Stimulated activated naive CD4-positive, alpha-beta T cell treated with Interleukin-2 at 50 U/mL for 16 hours (primary cell): ENCODE measurements around the gene TAGLN.

Source experiments
- DNase-seq: peaks from one replicate; lab custom pipeline; 2025; lab: John Stamatoyannopoulos, UW

Gene TAGLN

DNA sequence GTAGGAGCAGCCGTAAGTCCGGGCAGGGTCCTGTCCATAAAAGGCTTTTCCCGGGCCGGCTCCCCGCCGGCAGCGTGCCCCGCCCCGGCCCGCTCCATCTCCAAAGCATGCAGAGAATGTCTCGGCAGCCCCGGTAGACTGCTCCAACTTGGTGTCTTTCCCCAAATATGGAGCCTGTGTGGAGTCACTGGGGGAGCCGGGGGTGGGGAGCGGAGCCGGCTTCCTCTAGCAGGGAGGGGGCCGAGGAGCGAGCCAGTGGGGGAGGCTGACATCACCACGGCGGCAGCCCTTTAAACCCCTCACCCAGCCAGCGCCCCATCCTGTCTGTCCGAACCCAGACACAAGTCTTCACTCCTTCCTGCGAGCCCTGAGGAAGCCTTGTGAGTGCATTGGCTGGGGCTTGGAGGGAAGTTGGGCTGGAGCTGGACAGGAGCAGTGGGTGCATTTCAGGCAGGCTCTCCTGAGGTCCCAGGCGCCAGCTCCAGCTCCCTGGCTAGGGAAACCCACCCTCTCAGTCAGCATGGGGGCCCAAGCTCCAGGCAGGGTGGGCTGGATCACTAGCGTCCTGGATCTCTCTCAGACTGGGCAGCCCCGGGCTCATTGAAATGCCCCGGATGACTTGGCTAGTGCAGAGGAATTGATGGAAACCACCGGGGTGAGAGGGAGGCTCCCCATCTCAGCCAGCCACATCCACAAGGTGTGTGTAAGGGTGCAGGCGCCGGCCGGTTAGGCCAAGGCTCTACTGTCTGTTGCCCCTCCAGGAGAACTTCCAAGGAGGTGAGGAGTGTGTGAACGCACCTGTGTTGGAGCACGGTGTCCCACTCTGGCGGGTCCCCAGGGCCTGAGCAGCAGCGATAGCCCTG is at the start of gene TAGLN:
TSS of gene TAGLN (plus strand) at position 318 of the 863 bp plus-strand sequence. CDS start 3,644 bp downstream, outside the sequence.
- DNase-seq = no peak

DNA sequence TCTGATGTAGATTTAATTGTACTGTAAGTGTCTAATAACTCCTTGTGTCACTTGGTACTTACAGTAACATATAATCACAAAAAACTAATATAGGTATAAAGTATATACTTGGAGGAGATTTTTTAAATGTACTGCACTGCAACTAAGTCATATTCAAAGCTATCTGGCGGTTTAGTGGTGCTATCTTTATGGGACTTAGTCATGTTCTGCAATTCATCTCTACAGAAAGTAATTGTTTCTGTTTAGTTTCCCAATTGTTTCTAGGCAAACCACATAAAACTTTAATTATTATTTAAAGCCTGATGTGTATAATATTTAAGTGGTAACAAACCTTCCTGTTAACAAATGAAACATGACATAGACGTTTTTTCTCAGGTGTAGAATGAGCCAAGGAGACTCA is 47.1 kb upstream of the TAGLN start:
- DNase-seq = no peak

DNA sequence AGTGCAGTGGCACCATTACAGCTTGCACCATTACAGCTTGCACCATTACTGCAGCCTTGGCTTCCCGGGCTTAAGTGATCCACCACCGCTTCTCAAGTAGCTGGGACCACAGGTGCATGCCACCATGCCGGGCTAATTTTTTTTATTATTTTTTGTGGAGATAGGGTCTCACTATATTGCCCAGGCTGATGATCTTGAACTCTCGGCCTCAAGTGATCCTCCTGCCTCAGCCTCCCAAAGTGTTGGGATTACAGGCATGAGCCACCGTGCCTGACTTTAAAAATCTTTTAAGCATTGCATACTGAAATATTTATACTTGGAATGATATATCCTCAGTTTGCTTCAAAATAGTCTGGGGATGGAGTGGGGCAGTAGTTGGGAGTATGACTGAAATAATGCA is 44.7 kb upstream of the TAGLN start:
- DNase-seq = no peak

DNA sequence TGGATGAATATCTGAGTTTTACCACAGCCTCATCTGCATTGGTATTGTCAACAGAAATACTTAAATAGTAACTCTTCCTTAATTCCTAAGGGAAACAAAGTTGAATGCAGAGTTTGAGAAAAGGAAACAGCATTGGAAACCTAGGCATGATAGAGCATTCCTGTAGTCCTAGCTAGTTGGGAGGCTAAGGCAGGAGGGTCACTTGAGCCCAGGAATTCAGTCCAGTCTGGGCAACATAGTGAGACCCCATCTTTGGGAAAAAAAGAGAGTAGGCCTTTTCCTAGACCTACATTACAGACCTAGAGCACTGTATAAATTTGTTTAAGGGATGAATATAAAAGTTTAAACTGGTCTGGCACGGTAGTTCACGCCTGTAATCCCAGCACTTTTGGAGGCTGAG is 41.7 kb upstream of the TAGLN start:
- DNase-seq = no peak

DNA sequence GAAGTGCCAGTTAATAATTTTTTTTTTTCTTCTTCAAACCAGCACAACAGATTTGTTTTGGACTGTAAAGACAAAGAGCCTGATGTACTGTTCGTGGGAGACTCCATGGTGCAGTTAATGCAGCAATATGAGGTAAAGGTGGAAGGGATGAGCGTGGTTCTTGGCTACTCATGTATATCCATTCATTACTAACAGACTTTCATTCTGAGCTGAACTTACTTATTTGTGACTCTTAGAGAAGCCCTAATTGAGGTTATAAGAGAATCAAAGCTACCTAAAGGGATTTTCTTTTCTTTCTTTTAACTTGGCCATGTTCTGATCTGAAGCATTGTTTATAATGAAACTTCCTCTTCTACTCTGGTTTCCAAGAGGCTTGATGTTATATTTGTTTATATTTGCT is 39.3 kb upstream of the TAGLN start:
- DNase-seq = no peak

DNA sequence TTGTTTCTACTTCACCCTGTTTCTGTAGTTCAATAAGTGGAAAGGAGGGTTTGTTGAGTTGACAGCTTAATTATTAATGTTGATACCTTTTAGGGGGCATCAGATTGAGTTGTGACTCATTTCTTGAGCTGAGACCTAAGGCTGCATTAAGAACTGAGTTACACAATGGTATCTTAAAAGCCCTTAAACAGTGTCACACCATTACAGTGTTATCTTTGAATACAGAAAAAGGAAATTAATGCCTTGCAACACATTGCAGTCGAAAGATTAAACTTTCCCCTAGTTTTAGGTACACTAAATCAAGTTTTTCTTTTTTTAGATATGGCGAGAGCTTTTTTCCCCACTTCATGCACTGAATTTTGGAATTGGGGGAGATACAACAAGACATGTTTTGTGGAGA is 38.3 kb upstream of the TAGLN start:
- DNase-seq = no peak

DNA sequence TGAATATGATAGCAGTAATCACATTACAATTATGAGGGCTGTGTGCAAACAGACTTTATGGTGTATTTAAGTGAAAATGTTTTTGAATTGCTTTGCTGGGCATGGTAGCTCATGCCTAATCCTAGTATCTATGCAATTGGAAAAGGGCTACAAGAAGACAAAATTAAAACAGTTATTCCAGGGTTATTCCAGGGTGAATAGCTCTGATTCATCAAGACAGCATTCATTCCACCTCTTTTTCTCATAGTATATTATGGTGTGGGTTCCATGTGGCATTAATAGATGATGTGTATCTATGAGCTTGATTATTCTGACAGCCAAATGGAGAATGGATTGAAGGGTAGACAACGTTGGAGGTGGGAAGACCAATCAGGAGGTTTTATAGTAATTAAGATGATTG is 32.7 kb upstream of the TAGLN start:
- no peak for DNase-seq

DNA sequence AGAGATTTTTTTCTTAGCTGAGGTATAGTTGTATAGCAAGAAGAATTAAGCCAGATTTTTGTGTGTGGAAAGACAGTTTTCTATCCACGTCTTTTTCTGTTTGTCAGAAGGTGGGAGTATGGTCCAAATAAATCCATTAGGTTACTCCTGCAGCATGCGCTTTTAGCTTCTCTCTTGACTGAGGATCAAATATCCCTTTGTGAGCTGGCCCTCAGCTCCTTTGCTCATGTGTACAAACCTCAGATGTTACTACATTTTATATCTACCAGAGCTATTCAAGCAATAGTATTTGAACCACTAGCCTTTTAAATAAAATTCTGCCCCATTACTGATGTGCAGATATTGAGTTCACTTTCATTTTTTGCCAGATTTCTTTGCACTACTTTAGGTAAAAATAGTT is 29.4 kb upstream of the TAGLN start:
- no peak for DNase-seq

DNA sequence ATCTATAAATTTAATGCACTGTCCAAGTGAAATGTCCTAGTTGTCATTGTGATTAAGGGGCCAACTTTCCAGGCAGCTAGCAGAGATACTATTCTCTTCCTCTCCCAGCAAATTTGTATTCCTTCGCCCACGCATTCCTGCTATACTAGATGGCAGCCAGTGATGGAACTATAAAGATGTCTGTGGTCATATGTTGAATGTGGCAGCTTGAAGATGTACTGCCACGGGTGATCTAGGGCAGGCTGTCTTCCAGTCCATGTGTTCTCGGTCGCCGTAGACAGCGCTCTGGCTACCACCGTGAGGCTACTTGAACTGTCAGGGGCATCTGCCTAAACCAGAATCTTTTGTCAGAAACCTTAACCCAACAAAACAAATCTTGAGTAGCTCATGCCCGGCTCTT is 29.0 kb upstream of the TAGLN start:
- DNase-seq = no peak

DNA sequence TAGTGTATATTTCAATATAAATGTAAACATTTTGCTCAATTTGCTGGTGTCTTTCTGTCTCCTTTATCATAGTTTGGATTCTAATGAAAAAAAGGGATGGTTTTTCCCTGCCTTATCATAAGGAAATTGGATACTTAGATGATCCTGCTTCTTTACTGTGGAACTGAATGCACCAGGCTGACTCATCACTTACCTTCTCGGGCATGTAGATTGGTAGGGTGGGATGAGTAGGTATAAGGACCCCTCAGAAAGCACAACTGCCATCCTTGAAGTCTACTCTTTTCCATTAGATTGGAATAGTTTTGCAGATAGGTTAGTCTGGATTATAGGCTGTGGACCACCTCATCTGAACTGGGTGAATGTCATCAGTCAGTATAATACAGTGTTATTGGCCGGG is 28.2 kb upstream of the TAGLN start:
- DNase-seq = no peak

DNA sequence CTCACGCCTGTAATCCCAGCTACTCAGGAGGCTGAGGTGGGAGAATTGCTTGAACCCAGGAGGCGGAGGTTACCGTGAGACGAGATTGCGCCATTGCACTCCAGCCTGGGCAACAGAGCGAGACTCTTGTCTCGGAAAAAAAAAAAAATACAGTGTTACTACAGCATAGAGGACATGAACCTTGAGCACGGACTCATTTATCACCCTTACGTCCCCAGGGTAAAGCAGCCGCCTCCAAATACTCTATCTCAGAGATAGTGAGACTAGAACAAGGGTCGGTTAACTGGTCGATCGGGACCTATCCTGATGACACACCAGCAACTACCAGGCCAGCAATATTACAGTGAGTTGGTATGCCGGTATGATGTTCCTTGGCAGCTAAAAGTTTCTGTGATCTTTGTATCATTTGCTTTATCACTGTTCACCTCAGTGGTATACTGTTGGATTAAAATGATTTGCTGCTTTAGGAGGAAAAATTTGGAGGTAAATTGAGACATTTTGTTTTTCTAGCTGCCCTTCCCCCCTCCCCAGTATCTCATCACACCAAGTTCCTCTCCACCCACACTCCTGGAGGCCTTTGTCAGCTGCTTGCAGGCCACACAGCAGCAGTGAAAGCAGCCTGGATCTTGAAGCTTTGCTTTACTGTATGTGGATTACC is 27.6 kb upstream of the TAGLN start:
- no peak for DNase-seq

DNA sequence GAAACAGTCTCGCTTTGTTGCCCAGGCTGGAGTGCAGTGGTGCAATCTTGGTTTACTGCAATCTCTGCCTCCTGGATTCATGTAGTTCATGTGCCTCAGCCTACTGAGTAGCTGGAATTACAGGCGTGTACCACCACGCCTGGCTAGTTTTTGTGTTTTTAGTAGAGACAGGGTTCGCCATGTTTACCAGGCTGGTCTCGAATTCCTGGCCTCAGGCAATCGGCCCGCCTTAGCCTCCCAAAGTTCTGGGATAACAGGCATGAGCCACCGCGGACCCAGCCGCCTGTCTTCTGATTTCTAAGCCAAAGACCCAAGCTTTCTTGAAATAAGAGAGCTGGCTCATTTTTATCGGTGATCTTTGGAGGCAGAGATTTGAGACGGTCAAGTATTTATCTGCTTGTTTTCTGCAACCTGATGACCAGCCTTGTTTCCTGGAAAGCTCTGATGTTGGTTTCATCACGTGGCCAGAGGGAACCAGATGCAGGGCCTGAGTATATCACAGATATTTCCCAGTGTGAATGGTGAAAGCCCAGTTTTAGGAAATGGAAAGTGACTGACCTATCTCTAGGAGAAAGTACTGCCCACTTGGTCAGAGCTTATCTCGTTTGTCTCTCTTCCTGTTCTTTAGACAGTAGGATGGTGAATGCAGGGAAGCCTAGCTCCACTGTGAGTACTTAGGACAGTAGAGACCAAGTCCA is 26.3 kb upstream of the TAGLN start:
- DNase-seq = no peak

DNA sequence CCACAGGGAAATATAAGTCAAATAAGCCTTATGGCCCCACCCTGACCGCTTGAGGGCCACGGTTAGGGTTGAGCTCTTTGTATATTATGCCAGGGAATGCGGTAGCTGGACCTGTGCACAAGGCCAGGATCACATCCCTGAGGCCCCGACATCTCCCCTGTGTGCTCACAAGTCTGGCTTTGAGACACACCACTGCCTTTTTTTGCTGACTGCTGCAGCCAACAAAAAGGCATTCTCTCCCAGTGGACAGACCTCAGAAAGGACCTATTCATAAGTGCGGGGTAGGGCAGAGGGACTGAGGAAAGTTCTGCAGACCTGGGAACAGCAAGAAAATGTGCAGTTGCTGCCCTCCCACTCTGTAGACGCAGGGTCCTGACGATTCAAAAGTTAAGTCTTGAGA is 24.1 kb upstream of the TAGLN start:
- DNase-seq = no peak

DNA sequence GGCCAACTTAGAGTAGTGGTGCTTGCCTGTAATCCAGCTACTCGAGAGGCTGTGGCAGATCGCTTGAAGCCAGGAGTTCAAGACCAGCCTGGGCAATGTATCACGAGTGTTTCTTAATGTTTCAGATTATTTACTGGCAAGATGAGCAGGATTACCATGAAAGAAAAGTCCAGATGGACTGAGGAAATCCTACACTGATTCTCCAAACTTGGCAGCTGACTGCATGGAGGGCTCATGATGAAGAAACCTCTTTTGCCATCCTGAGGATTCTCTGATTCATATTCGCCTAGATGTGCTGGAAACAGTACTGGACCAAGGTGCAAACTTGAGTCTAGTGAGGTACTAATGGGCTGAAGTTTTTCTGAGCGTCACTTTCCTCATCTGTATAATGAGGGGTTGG is 23.4 kb upstream of the TAGLN start:
- DNase-seq = no peak

DNA sequence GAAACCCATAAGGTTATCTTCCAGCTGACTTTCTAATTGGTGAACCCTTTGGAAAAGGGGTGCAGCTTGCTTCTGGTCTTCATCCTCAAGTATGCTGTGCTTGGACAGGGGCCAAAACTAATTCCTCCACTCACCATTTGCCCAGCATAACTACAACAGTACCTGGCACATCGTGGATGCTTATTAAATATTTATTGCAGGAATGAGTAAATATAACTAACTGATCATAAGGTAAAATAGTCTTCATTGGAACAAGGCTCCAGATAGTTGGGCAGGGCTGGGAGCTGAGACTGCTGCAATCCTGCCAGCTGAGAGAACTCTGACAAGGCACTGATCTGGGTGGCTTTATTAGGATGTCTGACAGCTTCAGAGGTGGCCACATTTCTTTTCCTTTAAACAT is 23.0 kb upstream of the TAGLN start:
- no peak for DNase-seq

DNA sequence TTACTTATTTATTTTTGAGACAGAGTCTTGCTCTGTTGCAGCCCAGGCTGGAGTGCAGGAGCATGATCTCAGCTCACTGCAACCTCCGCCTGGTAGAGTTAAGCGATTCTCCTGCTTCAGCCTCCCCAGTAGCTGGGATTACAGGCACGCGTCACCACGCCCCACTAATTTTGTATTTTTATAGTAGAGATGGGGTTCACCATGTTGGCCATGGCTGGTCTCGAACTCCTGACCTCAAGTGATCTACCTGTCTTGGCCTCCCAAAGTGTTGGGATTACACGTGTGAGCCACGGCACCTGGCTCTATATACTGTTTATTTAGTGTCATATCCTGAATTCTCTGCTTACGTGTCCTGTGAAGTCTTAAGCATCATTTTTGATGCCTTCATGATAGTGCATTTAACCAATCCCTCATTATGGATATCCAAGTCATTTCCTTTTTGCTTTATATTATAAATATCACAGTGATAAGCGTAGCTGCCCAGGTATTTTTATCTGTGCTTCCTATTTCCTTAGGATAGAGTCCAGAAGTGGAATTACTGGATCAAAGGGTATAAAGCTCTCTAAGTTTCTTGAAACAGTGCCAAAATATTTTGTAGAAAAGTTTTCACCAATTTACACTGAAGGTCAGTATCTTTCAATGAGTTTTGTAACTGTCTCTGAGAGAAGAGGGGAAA is 21.5 kb upstream of the TAGLN start:
- no peak for DNase-seq

DNA sequence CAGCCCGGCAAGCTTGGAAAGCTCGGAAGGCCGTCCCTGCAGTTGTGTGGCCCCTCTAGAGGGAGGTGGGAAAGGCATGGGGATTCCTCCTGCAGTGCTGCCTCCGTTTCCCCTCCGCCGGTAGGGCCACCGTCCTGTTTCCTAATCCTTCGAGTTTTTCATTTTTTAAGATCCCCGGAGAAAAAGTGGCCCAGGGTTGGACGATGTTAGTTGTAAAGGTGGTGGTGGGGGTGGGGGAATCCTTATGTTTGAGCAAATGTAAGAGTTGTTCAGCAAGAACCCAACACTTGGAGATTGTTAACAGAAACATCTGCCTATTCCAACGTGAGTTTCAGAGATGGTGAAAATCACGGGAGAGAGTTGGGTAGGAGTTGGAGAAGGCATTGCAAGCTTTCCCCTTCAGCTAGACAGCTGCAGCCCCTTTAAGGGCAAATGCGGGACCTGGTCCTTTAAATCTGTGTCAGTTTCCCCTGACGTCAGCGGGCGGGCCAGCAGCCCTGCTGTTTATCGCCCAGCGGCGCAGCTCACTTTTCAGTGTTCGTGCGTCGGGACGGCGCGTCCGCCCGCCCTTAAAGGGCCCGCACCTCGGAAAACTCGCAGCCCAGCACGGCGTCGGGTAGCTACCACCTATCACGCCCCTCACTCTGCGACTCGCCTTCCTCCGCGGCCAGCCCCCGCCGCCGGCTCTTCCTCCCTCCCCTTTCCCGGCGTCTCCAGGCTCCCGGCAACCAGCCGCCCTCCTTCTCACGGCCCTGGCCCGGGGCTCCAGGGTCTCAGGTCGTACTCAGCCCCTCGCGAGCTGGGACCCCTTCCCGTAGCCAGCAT is 20.7 kb upstream of the TAGLN start, which contains the start of gene SIDT2:
TSS of gene SIDT2 (plus strand) at position 534 of the 825 bp plus-strand sequence. CDS start 521 bp downstream, outside the sequence.
- DNase-seq = peak; percentile 87

DNA sequence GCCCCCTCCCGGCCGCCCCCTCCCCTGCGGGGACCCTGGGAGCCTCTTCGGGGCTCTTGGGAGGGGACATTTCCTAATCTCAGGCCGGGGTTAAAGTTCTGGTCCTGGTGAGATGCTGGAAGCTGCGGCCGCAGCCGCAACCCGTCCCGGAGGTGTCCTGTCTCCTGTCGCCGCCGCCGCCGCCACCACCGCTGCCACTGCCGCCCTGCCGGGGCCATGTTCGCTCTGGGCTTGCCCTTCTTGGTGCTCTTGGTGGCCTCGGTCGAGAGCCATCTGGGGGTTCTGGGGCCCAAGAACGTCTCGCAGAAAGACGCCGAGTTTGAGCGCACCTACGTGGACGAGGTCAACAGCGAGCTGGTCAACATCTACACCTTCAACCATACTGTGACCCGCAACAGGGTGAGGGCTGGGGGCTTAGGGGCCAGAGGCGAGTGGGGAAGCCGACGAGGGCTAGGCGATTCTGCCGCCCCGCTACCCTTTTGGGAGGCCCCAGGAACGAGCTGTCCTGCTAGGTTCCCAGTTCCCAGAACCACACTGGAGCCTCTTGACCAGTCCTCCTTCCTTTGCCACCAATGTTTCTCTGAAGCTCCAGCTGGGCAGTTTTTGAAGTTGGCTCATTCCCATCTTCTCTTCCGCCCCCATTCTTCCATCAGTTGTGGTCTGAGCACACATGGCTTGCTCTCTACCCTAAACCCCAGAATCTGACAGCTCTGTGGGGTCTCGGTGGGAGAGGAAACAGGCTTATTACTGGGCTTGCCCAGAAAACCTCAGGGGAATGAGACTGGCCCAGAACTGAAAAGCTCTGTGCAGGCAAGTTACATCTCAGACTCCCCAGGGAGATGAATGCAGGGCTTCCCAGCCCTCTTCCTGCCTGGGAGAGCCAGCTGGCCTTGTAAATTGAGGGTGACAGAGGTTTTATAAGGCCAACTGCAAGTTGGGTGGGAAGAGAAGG is 19.8 kb upstream of the TAGLN start:
- DNase-seq = peak; percentile 31

DNA sequence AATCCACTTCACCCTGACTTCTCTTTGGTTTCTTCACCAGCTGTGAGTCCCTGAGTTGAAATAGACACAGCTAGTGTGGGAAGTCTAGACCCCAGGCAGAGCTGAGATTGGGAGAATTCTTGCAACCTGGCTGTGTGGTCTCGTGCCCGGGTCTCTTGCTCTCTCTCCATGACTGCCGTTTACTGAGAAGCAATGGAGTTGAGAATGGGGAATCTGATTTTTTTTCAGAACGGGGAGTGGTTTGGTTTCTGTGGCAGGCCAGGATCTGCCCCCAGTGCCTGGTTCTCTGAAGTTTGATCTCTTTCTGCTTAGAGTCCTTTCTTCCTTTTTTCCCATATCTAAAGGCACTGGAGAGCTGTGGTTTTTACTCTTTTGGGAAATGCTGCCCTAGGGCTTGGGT is 19.1 kb upstream of the TAGLN start:
- no peak for DNase-seq
